Caco-2 (cell line): ENCODE measurements around the gene AMY2A. TPM values are rescaled to one million over a fixed set of nuclear protein-coding genes. Genes with fewer than 3 reads are reported as not detected.
"Not testable (repeated sequence)": the region's sequence is repeated elsewhere in the genome, so short reads cannot be mapped to it uniquely, and the experiment has no call there.

Experiments
- BruUV-seq: library from RNA; stranded (reverse); fragments of 400-500 nt; replicated peaks from 2 replicates; lab custom pipeline; 2021; lab: Mats Ljungman, UMichigan
- CTCF ChIA-PET: fragments of 300-600 bp; sonication (Branson Sonifier 250); formaldehyde crosslinking; loops from one replicate; lab custom pipeline; 2022; ENCODE audit warnings: antibody characterized with exemption; lab: Charles Lee
- POLR2A ChIA-PET: fragments of 300-600 bp; sonication (Branson Sonifier 250); formaldehyde crosslinking; loops from one replicate; lab custom pipeline; 2022; ENCODE audit warnings: antibody characterized with exemption; lab: Charles Lee
- DNase-seq, 2 experiments: peaks; one replicate each; pipeline versions ENCODE4 v3.0.0 to v3.0.0-alpha.2; 2020 to 2022
- H3K27me3 ChIP-seq: replicated peaks from 2 replicates; pipeline ENCODE4 v1.6.0; 2011; ENCODE audit warnings: low read length; ENCODE audit not compliant: control insufficient read depth, insufficient read depth
- H3K36me3 ChIP-seq: 2 replicates; pipeline ENCODE4 v1.5.1; 2011; ENCODE audit warnings: low read length; ENCODE audit not compliant: control insufficient read depth, insufficient read depth
- H3K4me1 ChIP-seq: fragments of 250-450 bp; sonication (Bioruptor Pico); 2 replicates; pipeline ENCODE4 v1.5.1; 2020; ENCODE audit warnings: mild to moderate bottlenecking
- H3K4me3 ChIP-seq: 2 replicates; pipeline ENCODE4 v1.5.1; 2011; ENCODE audit warnings: low read depth, mild to moderate bottlenecking, control low read depth, low read length
- H3K9me3 ChIP-seq: fragments of 250-450 bp; sonication (Bioruptor Pico); 2 replicates; pipeline ENCODE4 v1.5.1; 2020; ENCODE audit warnings: mild to moderate bottlenecking, moderate library complexity
- H3K27ac Mint-ChIP-seq: one replicate; pipeline ENCODE4 v1.8.0; 2022; ENCODE audit warnings: mixed read lengths; ENCODE audit not compliant: unreplicated experiment
- H3K27me3 Mint-ChIP-seq: one replicate; pipeline ENCODE4 v1.8.0; 2022; ENCODE audit warnings: mixed read lengths; ENCODE audit not compliant: insufficient read depth, unreplicated experiment
- H3K36me3 Mint-ChIP-seq: one replicate; pipeline ENCODE4 v1.8.0; 2022; ENCODE audit warnings: mild to moderate bottlenecking, mixed read lengths; ENCODE audit not compliant: insufficient read depth, unreplicated experiment
- H3K4me1 Mint-ChIP-seq: one replicate; pipeline ENCODE4 v1.8.0; 2022; ENCODE audit warnings: low read depth, mixed read lengths; ENCODE audit not compliant: unreplicated experiment
- H3K4me3 Mint-ChIP-seq: one replicate; pipeline ENCODE4 v1.8.0; 2022; ENCODE audit warnings: mild to moderate bottlenecking, moderate library complexity, mixed read lengths; ENCODE audit not compliant: unreplicated experiment
- H3K9me3 Mint-ChIP-seq: one replicate; pipeline ENCODE4 v1.8.0; 2022; ENCODE audit warnings: mixed read lengths; ENCODE audit not compliant: unreplicated experiment
- intact Hi-C: fragments of 100-400 bp; cut with micrococcal nuclease; formaldehyde crosslinking; loops from one replicate; pipeline ENCODE4 v1.10.0; 2022; ENCODE audit not compliant: unreplicated experiment
- total RNA-seq: library from RNA; stranded (reverse); gene quantifications from 2 replicates; pipeline ENCODE4 v1.2.3, GENCODE V29; 2022
- TF ChIP-seq, protein P1 (sequence below), 2 experiments: fragments of 200-600 bp in 1 of 2; IDR thresholded peaks; 1 replicate in 1 of 2; 2 replicates in 1 of 2; pipeline versions ENCODE4 v1.5.1 to v1.8.0; 2011 to 2022; ENCODE audit warnings: antibody characterized with exemption in 1 of 2, control low read depth in 1 of 2, inconsistent platforms in 1 of 2, low read depth in 1 of 2, low read length in 1 of 2, mild to moderate bottlenecking in 1 of 2, moderate library complexity in 1 of 2; ENCODE audit not compliant: insufficient read depth in 1 of 2, severe bottlenecking in 1 of 2, unreplicated experiment in 1 of 2

Gene AMY2A
- total RNA-seq, 1 experiment from 2014 or later = not detected

DNA sequence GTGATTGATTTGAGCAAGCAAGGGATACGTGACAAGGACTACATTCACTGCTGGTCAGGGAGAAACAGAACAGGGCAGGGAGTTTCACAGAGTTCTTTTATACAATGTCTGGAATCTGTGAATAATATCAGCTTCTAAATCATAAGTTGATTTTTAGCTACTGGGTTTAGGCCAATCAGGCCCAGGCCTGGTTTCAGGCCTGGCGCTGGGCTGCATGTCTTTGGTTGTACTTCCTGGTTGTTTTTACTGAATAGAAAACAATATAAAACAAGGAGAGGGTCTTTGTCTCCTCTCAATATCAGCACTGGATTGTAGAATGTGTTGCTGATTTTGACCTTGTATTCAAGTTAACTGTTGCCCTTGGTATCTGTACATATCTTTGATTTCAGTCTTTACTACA is 865 bp upstream of the AMY2A start:
- intact Hi-C loops = no loop called here
- POLR2A ChIA-PET = no interaction called here
- no peak overlapping the region for H3K4me3 Mint-ChIP-seq
- TF ChIP-seq, protein P1, sequence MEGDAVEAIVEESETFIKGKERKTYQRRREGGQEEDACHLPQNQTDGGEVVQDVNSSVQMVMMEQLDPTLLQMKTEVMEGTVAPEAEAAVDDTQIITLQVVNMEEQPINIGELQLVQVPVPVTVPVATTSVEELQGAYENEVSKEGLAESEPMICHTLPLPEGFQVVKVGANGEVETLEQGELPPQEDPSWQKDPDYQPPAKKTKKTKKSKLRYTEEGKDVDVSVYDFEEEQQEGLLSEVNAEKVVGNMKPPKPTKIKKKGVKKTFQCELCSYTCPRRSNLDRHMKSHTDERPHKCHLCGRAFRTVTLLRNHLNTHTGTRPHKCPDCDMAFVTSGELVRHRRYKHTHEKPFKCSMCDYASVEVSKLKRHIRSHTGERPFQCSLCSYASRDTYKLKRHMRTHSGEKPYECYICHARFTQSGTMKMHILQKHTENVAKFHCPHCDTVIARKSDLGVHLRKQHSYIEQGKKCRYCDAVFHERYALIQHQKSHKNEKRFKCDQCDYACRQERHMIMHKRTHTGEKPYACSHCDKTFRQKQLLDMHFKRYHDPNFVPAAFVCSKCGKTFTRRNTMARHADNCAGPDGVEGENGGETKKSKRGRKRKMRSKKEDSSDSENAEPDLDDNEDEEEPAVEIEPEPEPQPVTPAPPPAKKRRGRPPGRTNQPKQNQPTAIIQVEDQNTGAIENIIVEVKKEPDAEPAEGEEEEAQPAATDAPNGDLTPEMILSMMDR (IDR thresholded peaks at IDR 0.05; ENCODE audit: insufficient read depth in 1 of 2, low read depth in 1 of 2, low read length in 1 of 2, severe bottlenecking in 1 of 2, unreplicated experiment in 1 of 2) = no peak
- H3K27me3 ChIP-seq = no peaks in the 10 kb centered on the region
- no peak overlapping the region for H3K27ac Mint-ChIP-seq
- H3K36me3 ChIP-seq = no peaks in the 10 kb centered on the region
- no peaks in the 10 kb centered on the region for H3K36me3 Mint-ChIP-seq
- H3K4me1 ChIP-seq = no peaks in the 10 kb centered on the region
- DNase-seq = no peak
- CTCF ChIA-PET = no interaction called here
- H3K27me3 Mint-ChIP-seq = peaks cover 2% of the 10 kb centered on the region
- H3K9me3 ChIP-seq = no peaks in the 10 kb centered on the region
- H3K4me3 ChIP-seq = no peak overlapping the region
- H3K4me1 Mint-ChIP-seq = no peaks in the 10 kb centered on the region
- H3K9me3 Mint-ChIP-seq = no peaks in the 10 kb centered on the region
- BruUV-seq = no TSS peak

GRCh38 chr1:103627436-103627835 is 10.2 kb downstream of the AMY2A start:
- intact Hi-C loops, H3K36me3 ChIP-seq, POLR2A ChIA-PET, BruUV-seq, H3K9me3 ChIP-seq, H3K9me3 Mint-ChIP-seq, H3K4me1 ChIP-seq, H3K4me3 ChIP-seq, H3K4me3 Mint-ChIP-seq, DNase-seq, H3K4me1 Mint-ChIP-seq, H3K27me3 Mint-ChIP-seq, H3K36me3 Mint-ChIP-seq, CTCF ChIA-PET, H3K27ac Mint-ChIP-seq, H3K27me3 ChIP-seq: not testable (repeated sequence)

- not testable (repeated sequence) for H3K27ac Mint-ChIP-seq
Observed at GRCh38 chr1:103641194-103641593, 24.0 kb downstream of the AMY2A start.

GRCh38 chr1:103643908-103644307 is 26.7 kb downstream of the AMY2A start:
- intact Hi-C loops, H3K9me3 Mint-ChIP-seq, H3K4me3 ChIP-seq, H3K36me3 Mint-ChIP-seq, H3K9me3 ChIP-seq, H3K4me3 Mint-ChIP-seq, H3K36me3 ChIP-seq, H3K27me3 ChIP-seq, H3K4me1 Mint-ChIP-seq, H3K4me1 ChIP-seq, CTCF ChIA-PET, POLR2A ChIA-PET, H3K27ac Mint-ChIP-seq, H3K27me3 Mint-ChIP-seq, BruUV-seq, DNase-seq: not testable (repeated sequence)

More at GRCh38 chr1:103641194-103641593, 24.0 kb downstream of the AMY2A start:
- H3K4me3 ChIP-seq, H3K4me3 Mint-ChIP-seq, H3K36me3 ChIP-seq, H3K9me3 Mint-ChIP-seq, DNase-seq, H3K4me1 ChIP-seq, H3K4me1 Mint-ChIP-seq, H3K36me3 Mint-ChIP-seq, POLR2A ChIA-PET, intact Hi-C loops, CTCF ChIA-PET, H3K27me3 Mint-ChIP-seq, H3K27me3 ChIP-seq, H3K9me3 ChIP-seq, BruUV-seq: not testable (repeated sequence)

DNA sequence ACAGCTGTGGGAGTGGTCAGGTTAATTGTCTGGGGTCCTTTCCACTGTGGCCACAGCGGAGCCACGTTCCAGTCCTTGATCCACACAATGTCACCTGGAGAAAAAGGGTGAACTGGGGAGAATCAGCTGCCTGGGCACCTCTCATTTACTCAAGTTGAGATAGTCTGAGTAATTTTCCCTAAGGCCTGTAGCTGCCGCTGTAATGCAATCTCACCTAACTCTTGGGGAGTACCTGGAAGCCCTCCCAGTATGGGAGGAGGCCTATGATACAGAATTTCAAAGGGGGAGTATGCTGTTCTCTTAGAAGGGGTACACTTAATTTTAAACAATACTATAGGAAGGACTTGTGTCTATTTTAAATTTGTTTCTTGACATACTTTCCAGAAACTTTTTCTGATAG is 33.1 kb downstream of the AMY2A start:
- H3K9me3 ChIP-seq, H3K27me3 Mint-ChIP-seq, BruUV-seq, H3K4me1 Mint-ChIP-seq, H3K36me3 ChIP-seq, CTCF ChIA-PET, H3K4me3 Mint-ChIP-seq, intact Hi-C loops, H3K4me3 ChIP-seq, H3K27ac Mint-ChIP-seq, H3K27me3 ChIP-seq, DNase-seq, POLR2A ChIA-PET, H3K9me3 Mint-ChIP-seq, H3K4me1 ChIP-seq, H3K36me3 Mint-ChIP-seq: not testable (repeated sequence)

DNA sequence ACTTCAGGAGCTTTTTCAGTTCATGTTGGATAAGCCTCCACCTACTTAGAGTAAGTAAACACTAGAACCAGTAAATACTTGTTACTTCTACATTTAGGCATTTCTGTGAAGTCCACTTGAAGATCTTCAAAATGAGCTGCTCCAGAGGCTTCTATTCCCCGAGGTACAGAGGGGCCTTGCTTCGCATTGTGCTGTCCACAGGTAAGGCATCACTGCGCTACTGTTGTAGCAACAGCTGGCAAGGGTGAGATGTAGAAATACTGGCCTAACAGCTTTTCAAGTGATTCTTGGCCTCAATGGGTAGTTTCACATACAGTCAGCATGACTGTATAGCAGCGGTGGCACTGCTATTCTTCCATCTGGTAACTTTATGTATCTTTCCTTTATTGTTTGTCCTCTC is 33.7 kb downstream of the AMY2A start:
- H3K27me3 Mint-ChIP-seq, H3K9me3 ChIP-seq, H3K4me3 Mint-ChIP-seq, H3K4me1 ChIP-seq, H3K4me1 Mint-ChIP-seq, H3K9me3 Mint-ChIP-seq, H3K27ac Mint-ChIP-seq, DNase-seq, H3K27me3 ChIP-seq, intact Hi-C loops, CTCF ChIA-PET, H3K4me3 ChIP-seq, BruUV-seq, POLR2A ChIA-PET, H3K36me3 Mint-ChIP-seq, H3K36me3 ChIP-seq: not testable (repeated sequence)
